ENCODE results near the gene RBP3.
"Not testable (repeated sequence)": the region's sequence is repeated elsewhere in the genome, so short reads cannot be mapped to it uniquely, and the experiment has no call there.

The RBP3 gene

DNA sequence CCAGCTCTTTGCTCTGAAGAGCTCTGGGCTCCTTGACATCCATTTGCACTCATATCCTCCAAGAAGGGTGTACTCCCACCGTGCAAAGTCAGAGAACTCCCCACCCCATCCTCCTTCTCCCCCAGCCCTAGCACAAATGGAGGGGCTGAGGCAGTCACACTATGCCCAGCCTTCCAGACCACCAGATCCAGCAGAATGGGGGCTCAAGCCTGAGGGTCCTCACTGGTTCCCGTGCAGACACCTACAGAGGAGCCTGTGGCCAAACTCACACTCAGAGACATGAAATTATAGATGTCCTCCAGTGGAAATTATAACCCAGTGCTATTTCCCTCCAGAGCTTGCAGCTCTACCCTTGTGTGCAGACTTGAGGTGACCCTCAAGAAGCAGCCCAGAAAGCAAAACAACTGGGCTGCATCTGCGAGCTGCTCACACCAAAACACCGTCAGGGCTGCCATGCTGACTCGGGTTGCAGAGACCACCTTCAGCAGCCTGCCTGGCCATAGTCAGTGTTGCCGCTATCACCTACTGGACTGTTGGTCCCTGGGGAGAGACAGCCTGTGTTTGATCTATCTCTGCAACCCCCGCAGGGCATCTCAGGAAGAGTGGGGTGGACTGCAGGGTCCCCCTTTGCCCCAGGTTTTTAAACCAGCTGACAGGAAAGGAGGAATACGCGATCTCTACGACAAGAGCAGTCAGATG, 28.5 kb downstream of the RBP3 start:
- DNase-seq, result no peak

DNA sequence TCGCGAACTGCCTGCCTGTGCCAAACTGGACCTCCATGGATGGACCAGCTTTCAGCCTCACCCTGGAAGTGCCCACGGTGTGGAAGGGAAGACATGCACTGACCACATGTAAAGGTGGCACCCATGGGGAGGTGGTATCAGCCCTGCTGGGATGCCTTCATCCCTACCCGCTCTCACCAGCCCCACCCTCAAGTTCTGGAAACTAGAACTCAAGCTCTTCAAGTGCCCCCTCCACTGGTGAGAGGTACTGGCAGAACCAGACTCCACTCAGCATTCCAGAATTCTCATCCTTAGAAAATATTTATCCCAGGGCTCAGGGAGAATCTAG, 30.0 kb downstream of the RBP3 start:
- DNase-seq, result no peak

GRCh38 chr10:47378606-47379444, 30.7 kb downstream of the RBP3 start:
- DNase-seq, result no peak

DNA sequence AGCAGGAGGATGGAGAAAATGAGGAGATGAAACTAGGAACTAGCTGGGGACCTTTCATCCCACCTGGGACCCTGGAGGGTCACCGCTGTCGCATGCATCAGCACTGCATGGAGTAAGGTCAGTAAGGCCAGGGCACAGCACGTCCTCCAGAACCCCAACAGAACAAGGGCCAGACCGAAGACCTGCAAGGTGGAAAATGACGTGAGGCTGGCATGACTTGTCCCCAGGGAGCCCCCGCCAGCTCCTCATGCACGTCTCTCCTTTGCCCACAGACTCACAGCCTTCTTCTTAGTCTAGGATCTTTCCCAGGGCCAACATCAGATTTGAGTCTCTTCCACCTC, 31.3 kb downstream of the RBP3 start:
- DNase-seq, result no peak

GRCh38 chr10:47379901-47380300, 31.7 kb downstream of the RBP3 start:
- DNase-seq, result no peak

GRCh38 chr10:47380341-47381102, 32.4 kb downstream of the RBP3 start:
- no peak for DNase-seq

DNA sequence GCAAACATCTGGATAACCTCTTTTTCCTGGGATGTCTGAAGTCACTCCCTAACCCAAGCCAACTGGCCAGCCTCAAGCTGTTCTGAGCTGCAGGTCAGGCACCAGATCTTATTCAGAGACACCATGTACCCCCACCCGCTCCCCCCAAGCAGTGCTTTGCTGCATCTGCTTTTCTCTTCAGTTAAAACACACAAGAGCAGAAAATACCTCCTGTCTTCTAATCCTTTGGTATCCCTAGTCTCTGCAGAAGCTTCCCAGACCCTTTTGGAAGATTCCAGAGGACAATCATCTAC, 32.9 kb downstream of the RBP3 start:
- DNase-seq, result no peak

DNA sequence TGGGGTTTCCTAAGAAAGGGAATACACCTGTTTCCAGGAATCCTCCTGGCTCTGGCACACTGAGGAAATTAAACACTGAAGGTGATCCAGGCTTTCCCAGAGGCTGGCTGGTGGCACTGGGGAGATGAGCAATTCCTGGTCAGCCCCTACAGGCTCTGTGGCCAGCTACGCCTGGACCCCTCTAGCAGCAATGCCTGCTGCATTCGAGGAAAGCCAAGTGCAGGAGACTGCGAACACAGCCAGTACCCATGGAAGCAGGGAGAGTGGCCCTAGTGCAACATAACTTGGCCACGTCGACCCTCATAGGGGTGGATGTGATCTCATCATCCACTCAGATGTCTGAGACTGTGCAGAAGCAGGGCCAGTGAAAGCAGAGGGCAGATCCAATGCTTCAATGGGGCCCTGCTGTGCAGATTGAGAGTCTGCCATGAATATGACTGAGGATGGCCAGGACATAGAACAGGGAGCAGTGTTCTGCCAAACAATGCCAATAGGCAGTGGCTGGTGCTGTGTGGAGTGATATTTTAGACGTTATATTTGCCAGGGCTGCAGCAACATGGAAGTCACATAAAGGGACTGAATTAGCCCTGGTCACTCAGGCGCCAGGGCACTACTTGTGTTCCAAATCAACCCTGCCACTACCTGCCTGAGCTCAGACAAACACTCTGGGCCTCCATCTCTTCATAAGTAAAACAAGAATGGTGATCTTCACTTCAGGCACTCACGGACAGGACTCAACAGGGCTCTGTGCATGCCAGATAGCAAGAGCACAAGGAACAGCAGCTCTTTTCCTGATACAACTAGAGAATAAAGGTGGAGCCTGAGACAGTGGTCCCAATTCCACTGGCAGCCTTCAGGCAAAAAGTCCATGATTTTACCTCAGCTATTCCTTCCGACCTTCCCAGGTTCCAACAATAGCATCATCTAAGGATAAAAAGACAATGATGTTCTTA, 33.5 kb downstream of the RBP3 start:
- no peak for DNase-seq

- DNase-seq, result peak; percentile 51
Observed at GRCh38 chr10:47383261-47384147, 35.3 kb downstream of the RBP3 start.

GRCh38 chr10:47384148-47384921, 36.2 kb downstream of the RBP3 start, which contains the start of gene ZNF488:
ZNF488 (minus strand) TSS chr10:47384293; CDS start chr10:47368829, 15,464 bp downstream.
- DNase-seq, result peak; percentile 16

GRCh38 chr10:47386104-47386503, 37.9 kb downstream of the RBP3 start:
- not testable (repeated sequence) for DNase-seq

DNA sequence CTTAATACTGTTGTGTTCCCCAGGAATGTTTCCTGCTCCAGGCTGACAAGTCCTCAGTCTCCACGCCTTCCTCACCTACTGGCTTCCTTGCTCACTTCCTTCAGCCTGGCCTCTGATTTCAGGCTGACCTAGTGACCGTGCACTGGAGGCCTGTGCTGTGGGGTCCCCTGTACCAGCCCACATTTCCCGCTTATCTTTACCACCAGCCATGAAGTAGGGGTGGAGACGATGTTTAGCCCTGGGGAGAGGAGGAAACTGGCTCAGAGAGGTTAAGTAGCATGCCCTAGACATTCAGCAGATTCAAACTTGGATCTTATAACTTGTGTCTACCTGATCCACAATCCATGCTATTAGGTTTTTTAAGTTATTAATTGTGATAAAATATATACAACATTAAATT, 40.7 kb downstream of the RBP3 start:
- no peak for DNase-seq

- DNase-seq, result no peak
Observed at GRCh38 chr10:47389619-47390018, 41.5 kb downstream of the RBP3 start.

DNA sequence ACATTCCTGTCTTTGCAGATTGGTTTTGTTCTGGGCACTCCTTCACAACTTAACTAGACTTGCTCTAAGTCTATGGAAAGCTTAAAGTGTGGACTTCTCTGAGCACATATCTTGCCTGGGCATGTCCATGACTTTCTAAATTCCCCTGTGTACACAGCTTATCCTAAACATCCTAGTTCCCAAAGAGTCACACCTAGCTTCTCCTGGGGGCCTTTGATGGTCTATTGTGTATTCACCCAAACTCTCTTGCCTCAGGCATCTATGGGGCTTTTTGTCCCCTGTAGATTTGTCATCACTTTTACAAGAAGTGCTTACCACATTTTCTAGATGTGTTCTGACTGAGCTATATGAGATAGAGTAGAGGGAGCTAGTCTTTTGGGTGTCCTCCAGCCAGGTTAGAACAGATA, 48.2 kb downstream of the RBP3 start:
- no peak for DNase-seq

- DNase-seq, result no peak
Observed at GRCh38 chr10:47397256-47397655, 49.1 kb downstream of the RBP3 start.

DNA sequence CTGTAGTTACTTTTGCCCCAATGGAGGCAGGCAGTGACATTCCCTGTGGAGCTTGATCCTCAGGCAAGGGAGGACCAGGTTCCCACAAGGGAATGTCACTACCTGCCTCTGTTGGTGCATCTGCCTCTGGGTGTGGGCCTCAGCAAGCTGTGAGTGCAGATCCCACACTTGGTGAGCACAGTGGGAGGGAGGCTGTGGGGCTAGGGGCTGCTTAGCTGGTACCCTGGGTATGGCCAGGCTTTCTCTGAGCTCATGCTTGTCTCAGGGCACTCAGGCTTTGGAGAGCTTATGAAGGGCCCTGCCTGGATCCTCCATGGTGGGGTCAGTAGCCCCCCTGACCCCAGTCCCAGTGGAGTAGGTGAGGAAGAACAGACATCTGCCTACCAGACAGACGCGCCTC, 52.1 kb downstream of the RBP3 start:
- no peak for DNase-seq

- no peak for DNase-seq
Observed at GRCh38 chr10:47400786-47401185, 52.6 kb downstream of the RBP3 start.

DNA sequence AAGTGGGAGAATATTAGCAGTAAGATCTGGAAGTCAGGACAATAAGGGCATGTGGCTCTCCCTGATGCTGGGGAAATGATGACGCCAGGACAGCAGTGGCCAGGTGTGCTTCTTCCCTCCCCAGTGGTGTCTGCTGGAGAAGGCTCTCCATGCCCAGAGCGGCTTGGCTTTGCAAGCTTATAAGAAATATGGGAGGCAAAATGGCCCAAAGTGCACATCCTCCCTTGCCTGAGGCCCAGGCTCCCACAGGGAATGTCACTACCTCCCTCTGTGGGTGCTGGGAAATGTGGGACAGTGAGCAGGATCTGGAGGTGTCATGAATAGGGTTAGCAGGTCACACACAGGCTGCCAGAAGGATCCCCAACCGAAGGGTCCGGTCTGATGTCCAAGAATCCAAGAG, 53.0 kb downstream of the RBP3 start:
- no peak for DNase-seq

DNA sequence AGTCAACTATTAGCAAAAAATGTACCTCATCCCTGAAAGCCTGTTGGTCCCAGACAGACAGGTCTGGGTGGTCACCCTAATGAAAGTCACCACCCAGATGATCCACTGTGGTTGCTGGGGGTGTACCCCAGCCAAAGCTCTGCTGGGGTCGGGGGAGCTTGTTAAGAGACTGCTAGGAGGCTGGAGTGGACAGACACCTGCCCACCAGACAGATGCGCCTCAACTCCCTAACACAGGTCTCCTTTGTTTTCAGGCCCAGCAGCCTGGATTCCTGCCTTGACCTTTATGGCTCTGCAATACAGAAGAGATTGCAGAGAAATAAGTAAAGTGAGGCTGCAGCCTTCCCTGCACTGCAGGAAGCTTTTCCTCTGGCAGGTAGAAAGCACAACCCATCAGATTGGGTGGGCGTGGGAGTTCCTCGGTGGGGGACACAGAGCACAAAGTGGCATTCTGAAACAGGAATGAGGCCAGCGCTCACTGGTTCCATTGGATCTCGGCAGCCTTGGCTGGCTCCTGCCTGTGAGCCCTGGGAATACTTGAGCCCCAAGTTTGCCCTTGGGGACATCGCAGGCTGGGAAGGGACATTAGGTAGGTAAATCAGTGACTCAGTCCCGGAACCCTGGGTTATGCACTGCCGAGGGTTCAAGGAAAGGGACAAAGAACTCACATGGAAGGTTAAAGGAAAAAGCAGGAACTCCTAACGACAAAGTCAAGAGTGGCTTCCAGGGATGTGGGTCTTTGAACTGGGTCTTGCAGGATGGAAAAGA, 53.9 kb downstream of the RBP3 start:
- no peak for DNase-seq

- DNase-seq, result no peak
Observed at GRCh38 chr10:47402641-47403301, 54.6 kb downstream of the RBP3 start.

All from NCI-H2081 treated with DMSO at 0.1 percent for 48 hours (cell line).